Esophagus squamous epithelium (tissue), 5 donors: ENCODE results near the gene ZFAND3. TPM values are rescaled to one million over a fixed set of nuclear protein-coding genes. Genes with fewer than 3 reads are reported as not detected.

Source experiments
- DNase-seq: peaks from one replicate; lab custom pipeline; 2025; lab: John Stamatoyannopoulos, UW
- H3K27ac ChIP-seq, 4 donors: fragments of 200-600 bp; sonication (generic); one replicate each; pipeline ENCODE4 v1.5.1; 2016 to 2019; ENCODE audit warnings: mild to moderate bottlenecking in 1 of 4
- H3K27me3 ChIP-seq, 4 donors: fragments of 200-600 bp; sonication (generic); 1 replicate in 3 of 4; 2 replicates in 1 of 4; pipeline versions ENCODE4 v1.5.1 to v1.6.0; 2017 to 2021; ENCODE audit warnings: antibody characterized with exemption in 1 of 4
- H3K36me3 ChIP-seq, 3 donors: fragments of 200-600 bp; sonication (generic); one replicate each; pipeline ENCODE4 v1.5.1; 2016 to 2019
- H3K4me1 ChIP-seq, 3 donors: fragments of 200-600 bp; sonication (generic); one replicate each; pipeline ENCODE4 v1.5.1; 2017 to 2019
- H3K4me3 ChIP-seq, 4 donors: fragments of 200-600 bp; sonication (generic); 1 replicate in 3 of 4; 2 replicates in 1 of 4; pipeline ENCODE4 v1.5.1; 2016 to 2019; ENCODE audit warnings: mild to moderate bottlenecking in 2 of 4, moderate library complexity in 1 of 4
- H3K9me3 ChIP-seq, 3 donors: fragments of 200-600 bp; sonication (generic); one replicate each; pipeline ENCODE4 v1.5.1; 2016 to 2019
- POLR2A ChIP-seq, 4 donors: fragments of 450-650 bp; IDR thresholded peaks; one replicate each; pipeline ENCODE4 v1.6.1; 2017; ENCODE audit warnings: antibody characterized with exemption in 4 of 4, mild to moderate bottlenecking in 4 of 4, moderate library complexity in 3 of 4
- WGBS, 2 donors: methylation state at CpG; one replicate each; pipeline ENCODE4 v1.1.5; 2018; 5-methylcytosine and 5-hydroxymethylcytosine counted together
- intact Hi-C: fragments of 100-400 bp; cut with DNase I; formaldehyde crosslinking; loops from one replicate; pipeline ENCODE4 v1.15.0; 2022
- total RNA-seq, 4 donors: library from RNA; depleted of rRNA; stranded (reverse); fragments of >200 nt; gene quantifications; one replicate each; pipeline ENCODE4 v1.1.0, GENCODE V29; 2016
- TF ChIP-seq, protein P1 (sequence below), 6 experiments: fragments of 450-650 bp in 4 of 6; fragments of 200-600 bp in 2 of 6; sonication (generic) in 2 of 6; IDR thresholded peaks; one replicate each; pipeline ENCODE4 v1.5.1; 2016 to 2019; ENCODE audit warnings: antibody characterized with exemption in 6 of 6, mild to moderate bottlenecking in 4 of 6, moderate library complexity in 4 of 6
- donor health status: DM: yes; HTN: yes; CAD: no.

ZFAND3 gene
- total RNA-seq, 4 donors from 2014 or later: 15.7 to 23.8 (median 20.9) TPM

GRCh38 chr6:37783856-37784584, 35.5 kb upstream of the ZFAND3 start:
- peaks cover 0 to 15% (median 0%) of the 10 kb centered on the region in 4 donors for H3K27me3 ChIP-seq
- no peak for DNase-seq
- 6 to 16% methylated on average over 22 to 24 of the region's 35 CpGs for whole genome bisulfite sequencing, 2 donors
- H3K4me1 ChIP-seq: peaks cover 18 to 24% (median 20%) of the 10 kb centered on the region in 3 donors
- no peaks in the 10 kb centered on the region for H3K36me3 ChIP-seq
- peak overlapping the region; percentile 23 to 68 (median 50) for H3K4me3 ChIP-seq
- no peak for TF ChIP-seq POLR2A (IDR thresholded peaks at IDR 0.05)
- TF ChIP-seq, protein P1, sequence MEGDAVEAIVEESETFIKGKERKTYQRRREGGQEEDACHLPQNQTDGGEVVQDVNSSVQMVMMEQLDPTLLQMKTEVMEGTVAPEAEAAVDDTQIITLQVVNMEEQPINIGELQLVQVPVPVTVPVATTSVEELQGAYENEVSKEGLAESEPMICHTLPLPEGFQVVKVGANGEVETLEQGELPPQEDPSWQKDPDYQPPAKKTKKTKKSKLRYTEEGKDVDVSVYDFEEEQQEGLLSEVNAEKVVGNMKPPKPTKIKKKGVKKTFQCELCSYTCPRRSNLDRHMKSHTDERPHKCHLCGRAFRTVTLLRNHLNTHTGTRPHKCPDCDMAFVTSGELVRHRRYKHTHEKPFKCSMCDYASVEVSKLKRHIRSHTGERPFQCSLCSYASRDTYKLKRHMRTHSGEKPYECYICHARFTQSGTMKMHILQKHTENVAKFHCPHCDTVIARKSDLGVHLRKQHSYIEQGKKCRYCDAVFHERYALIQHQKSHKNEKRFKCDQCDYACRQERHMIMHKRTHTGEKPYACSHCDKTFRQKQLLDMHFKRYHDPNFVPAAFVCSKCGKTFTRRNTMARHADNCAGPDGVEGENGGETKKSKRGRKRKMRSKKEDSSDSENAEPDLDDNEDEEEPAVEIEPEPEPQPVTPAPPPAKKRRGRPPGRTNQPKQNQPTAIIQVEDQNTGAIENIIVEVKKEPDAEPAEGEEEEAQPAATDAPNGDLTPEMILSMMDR (IDR thresholded peaks at IDR 0.05): no peak
- no peaks in the 10 kb centered on the region for H3K9me3 ChIP-seq
- peak overlapping the region; percentile 36 to 58 (median 44) for H3K27ac ChIP-seq
- intact Hi-C loops: no loop called here

DNA sequence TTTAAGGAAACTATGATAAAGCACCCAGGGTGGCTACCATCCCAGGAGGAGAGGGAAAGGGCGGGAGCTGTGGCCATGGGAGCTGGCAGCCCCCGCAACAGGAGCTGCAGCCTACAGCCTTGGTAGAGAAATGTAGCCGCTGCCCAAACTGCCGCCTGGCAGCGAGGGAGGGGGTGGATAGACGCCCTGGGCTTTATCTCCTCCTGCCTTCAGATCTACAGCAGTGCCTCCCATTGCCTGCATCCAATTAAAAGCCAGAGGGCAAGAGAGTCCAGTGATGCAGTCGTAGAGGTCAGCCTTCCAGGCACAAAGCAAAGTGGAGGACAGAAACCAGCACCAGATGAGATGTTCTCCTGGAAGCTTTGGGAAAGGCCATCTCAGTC, 35.0 kb upstream of the ZFAND3 start:
- intact Hi-C loops: no loop called here
- DNase-seq: no peak

GRCh38 chr6:37785002-37785662, 34.4 kb upstream of the ZFAND3 start:
- no peaks in the 10 kb centered on the region for H3K36me3 ChIP-seq
- H3K27ac ChIP-seq: no peak overlapping the region
- peaks cover 18 to 24% (median 20%) of the 10 kb centered on the region in 3 donors for H3K4me1 ChIP-seq
- TF ChIP-seq POLR2A (IDR thresholded peaks at IDR 0.05): no peak
- TF ChIP-seq, protein P1 (IDR thresholded peaks at IDR 0.05): no peak
- DNase-seq: no peak
- 75 to 77% methylated on average over 13 of the region's 13 CpGs for WGBS, 2 donors
- no peaks in the 10 kb centered on the region for H3K9me3 ChIP-seq
- intact Hi-C loops: no loop called here
- H3K27me3 ChIP-seq: peaks cover 0 to 15% (median 0%) of the 10 kb centered on the region in 4 donors
- no peak overlapping the region for H3K4me3 ChIP-seq

More for the DNA sequence above, 35.0 kb upstream of the ZFAND3 start:
- Histone ChIP-seq H3K9me3 (no peaks in the 10 kb centered on the region), H3K36me3 (no peaks in the 10 kb centered on the region), H3K27me3 (peaks cover 0 to 15% (median 0%) of the 10 kb centered on the region in 4 donors), H3K27ac (no peak overlapping the region), H3K4me3 (peak overlapping the region in 3 of 4 donors; percentile 50 to 68 (median 51)), H3K4me1 (peaks cover 18 to 24% (median 20%) of the 10 kb centered on the region in 3 donors)
- TF ChIP-seq, protein P1 (IDR thresholded peaks at IDR 0.05): no peak
- no peak for TF ChIP-seq POLR2A (IDR thresholded peaks at IDR 0.05)
- 43 to 62% methylated on average over 6 to 7 of the region's 7 CpGs for WGBS, 2 donors

DNA sequence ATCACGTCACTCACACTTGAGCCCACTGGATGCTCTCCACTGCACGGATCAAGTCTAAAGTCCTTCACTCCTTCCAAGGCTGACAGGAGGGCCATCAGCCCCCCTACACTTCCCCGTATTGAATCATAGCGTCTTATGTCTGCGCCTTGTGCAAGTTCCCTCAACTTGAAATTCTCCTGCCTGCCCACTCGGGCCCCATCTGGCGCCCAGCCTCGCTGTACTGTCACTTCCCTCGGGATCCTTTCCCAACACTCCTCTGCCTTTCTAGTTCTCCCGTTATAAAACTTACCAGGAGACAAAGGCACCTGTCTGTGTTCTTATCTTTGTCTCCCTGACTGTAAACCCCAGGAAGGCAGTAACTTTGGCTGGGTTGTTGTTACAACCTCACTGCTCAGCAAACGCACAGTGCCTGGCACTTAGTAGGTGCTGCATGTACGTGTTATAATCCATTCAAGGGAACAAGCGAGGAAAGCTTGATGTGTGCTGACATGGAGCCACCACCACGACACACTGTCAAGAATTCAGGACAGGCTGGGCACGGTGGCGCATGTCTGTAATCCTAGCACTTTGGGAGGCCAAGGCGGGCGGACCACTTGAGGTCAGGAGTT, 33.8 kb upstream of the ZFAND3 start:
- intact Hi-C loops: no loop called here
- Histone ChIP-seq H3K27me3 (peaks cover 0 to 15% (median 0%) of the 10 kb centered on the region in 4 donors), H3K4me3 (no peak overlapping the region), H3K27ac (no peak overlapping the region), H3K9me3 (no peaks in the 10 kb centered on the region), H3K4me1 (peaks cover 18 to 26% (median 20%) of the 10 kb centered on the region in 3 donors), H3K36me3 (no peaks in the 10 kb centered on the region)
- DNase-seq: no peak
- TF ChIP-seq, protein P1 (IDR thresholded peaks at IDR 0.05): no peak
- no peak for TF ChIP-seq POLR2A (IDR thresholded peaks at IDR 0.05)
- WGBS, 2 donors: 74 to 86% methylated on average over 16 to 18 of the region's 18 CpGs
